Loucy (cell line): ENCODE data around the gene MACF1.
"Not testable (repeated sequence)": the region's sequence is repeated elsewhere in the genome, so short reads cannot be mapped to it uniquely, and the experiment has no call there.

Experiments
- H2AFZ ChIP-seq: fragments of 200-600 bp; sonication (generic); 2 replicates; pipeline ENCODE4 v1.6.0; 2016; ENCODE audit warnings: antibody characterized with exemption, mild to moderate bottlenecking, low read length, moderate library complexity
- H3F3A ChIP-seq: fragments of 200-600 bp; 2 replicates; pipeline ENCODE4 v1.6.0; 2016; ENCODE audit warnings: antibody characterized with exemption, low read depth, mild to moderate bottlenecking
- H3K27me3 ChIP-seq: fragments of 200-600 bp; sonication (generic); 2 replicates; pipeline ENCODE4 v1.6.1; 2014; ENCODE audit warnings: low read length, mild to moderate bottlenecking; ENCODE audit not compliant: insufficient read depth, poor library complexity, severe bottlenecking
- H3K36me3 ChIP-seq: fragments of 200-600 bp; sonication (generic); 2 replicates; pipeline ENCODE4 v1.6.1; 2016; ENCODE audit warnings: low read length; ENCODE audit not compliant: insufficient read depth
- H3K4me1 ChIP-seq: fragments of 200-600 bp; sonication (generic); 2 replicates; pipeline ENCODE4 v1.5.1; 2014; ENCODE audit warnings: low read length, mild to moderate bottlenecking; ENCODE audit not compliant: insufficient read depth, poor library complexity, severe bottlenecking
- H3K4me2 ChIP-seq: fragments of 200-600 bp; sonication (generic); 2 replicates; pipeline ENCODE4 v1.6.0; 2014; ENCODE audit warnings: antibody characterized with exemption, low read length, low read depth, mild to moderate bottlenecking; ENCODE audit not compliant: poor library complexity, severe bottlenecking
- H3K4me3 ChIP-seq: fragments of 200-600 bp; sonication (generic); 2 replicates; pipeline ENCODE4 v1.5.1; 2014; ENCODE audit warnings: low read length, mild to moderate bottlenecking, mixed read lengths; ENCODE audit not compliant: poor library complexity, severe bottlenecking
- H3K79me2 ChIP-seq: fragments of 200-600 bp; sonication (generic); 2 replicates; pipeline ENCODE4 v1.6.1; 2014; ENCODE audit warnings: low read length; ENCODE audit not compliant: insufficient read depth
- H3K9ac ChIP-seq: fragments of 200-600 bp; sonication (generic); 2 replicates; pipeline ENCODE4 v1.6.0; 2014; ENCODE audit warnings: mild to moderate bottlenecking, low read depth, low read length, moderate library complexity; ENCODE audit not compliant: poor library complexity, severe bottlenecking
- H3K9me2 ChIP-seq: fragments of 200-600 bp; sonication (generic); replicated peaks from 2 replicates; pipeline ENCODE4 v1.6.1; 2016; ENCODE audit warnings: low read depth, low read length, mixed read lengths
- H3K9me3 ChIP-seq: fragments of 200-600 bp; sonication (generic); 2 replicates; pipeline ENCODE4 v1.6.1; 2014; ENCODE audit warnings: mild to moderate bottlenecking, antibody characterized with exemption, low read length, low read depth; ENCODE audit not compliant: insufficient read depth
- H4K20me1 ChIP-seq: fragments of 200-600 bp; sonication (generic); 2 replicates; pipeline ENCODE4 v1.6.0; 2014; ENCODE audit warnings: antibody characterized with exemption, low read length, mild to moderate bottlenecking; ENCODE audit not compliant: insufficient read depth, poor library complexity, severe bottlenecking
- EZH2phosphoT487 ChIP-seq: fragments of 200-600 bp; IDR thresholded peaks from 2 replicates; pipeline ENCODE4 v1.6.1; 2018; ENCODE audit warnings: antibody characterized with exemption, mild to moderate bottlenecking, moderate library complexity, borderline replicate concordance
- TF ChIP-seq, protein P1 (sequence below): fragments of 200-600 bp; sonication (generic); conservative IDR thresholded peaks from 2 replicates; pipeline ENCODE4 v1.5.1; 2014; ENCODE audit warnings: mild to moderate bottlenecking, antibody characterized with exemption, low read length

Gene MACF1

GRCh38 chr1:39508857-39509305 lies 304.4 kb downstream of the MACF1 start:
- Histone ChIP-seq H3K79me2 (no peaks in the 10 kb centered on the region), H4K20me1 (no peaks in the 10 kb centered on the region), H3K9me3 (no peaks in the 10 kb centered on the region), H3F3A (no peaks in the 10 kb centered on the region), H3K27me3 (no peaks in the 10 kb centered on the region), H3K4me1 (peaks cover 6% of the 10 kb centered on the region), H2AFZ (no peak overlapping the region; the same call in 1 of the 2 replicates), H3K9ac (no peak overlapping the region), H3K9me2 (no peaks in the 10 kb centered on the region), H3K4me3 (peak overlapping the region; percentile 23), H3K36me3 (no peaks in the 10 kb centered on the region), H3K4me2 (peak overlapping the region; percentile 63)
- TF ChIP-seq, protein P1, sequence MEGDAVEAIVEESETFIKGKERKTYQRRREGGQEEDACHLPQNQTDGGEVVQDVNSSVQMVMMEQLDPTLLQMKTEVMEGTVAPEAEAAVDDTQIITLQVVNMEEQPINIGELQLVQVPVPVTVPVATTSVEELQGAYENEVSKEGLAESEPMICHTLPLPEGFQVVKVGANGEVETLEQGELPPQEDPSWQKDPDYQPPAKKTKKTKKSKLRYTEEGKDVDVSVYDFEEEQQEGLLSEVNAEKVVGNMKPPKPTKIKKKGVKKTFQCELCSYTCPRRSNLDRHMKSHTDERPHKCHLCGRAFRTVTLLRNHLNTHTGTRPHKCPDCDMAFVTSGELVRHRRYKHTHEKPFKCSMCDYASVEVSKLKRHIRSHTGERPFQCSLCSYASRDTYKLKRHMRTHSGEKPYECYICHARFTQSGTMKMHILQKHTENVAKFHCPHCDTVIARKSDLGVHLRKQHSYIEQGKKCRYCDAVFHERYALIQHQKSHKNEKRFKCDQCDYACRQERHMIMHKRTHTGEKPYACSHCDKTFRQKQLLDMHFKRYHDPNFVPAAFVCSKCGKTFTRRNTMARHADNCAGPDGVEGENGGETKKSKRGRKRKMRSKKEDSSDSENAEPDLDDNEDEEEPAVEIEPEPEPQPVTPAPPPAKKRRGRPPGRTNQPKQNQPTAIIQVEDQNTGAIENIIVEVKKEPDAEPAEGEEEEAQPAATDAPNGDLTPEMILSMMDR = no peak
- TF ChIP-seq EZH2phosphoT487 = no peak

DNA sequence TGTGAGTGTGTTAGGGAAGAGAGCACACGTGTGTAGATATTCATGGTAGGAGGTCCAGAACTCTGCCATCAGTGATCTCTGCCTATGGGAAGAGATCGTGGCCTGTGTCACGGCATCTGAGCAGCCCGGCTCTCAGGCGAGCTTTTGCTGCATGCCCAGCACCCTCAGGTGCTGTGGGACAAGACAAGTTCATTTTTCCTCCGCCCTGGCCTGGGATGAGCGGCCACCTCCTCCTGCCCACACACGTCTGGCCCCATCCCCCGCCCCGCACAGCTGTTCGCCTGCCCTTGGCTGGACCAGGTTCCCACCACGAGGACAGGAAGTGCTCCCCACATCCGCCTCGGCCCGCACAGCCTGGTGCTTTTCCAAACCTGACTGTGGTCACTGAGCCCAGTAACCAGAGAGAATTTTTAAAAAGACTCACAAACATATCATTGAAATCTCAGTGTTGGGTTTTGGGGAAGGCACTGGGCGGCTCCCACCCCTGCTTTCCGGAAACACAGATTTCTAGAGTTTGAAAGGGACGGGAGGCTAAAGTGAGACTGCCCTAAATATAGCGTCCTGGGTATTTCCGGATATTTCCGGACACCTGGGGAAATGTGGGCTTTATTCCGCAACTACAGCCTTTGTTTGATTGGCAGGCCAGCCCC lies 305.0 kb downstream of the MACF1 start:
- Histone ChIP-seq H3K4me2 (peak overlapping the region; percentile 63), H3K4me3 (peak overlapping the region; percentile 23), H3K9me3 (no peaks in the 10 kb centered on the region), H3K36me3 (no peaks in the 10 kb centered on the region), H4K20me1 (no peaks in the 10 kb centered on the region), H3K27me3 (no peaks in the 10 kb centered on the region), H3K4me1 (peaks cover 6% of the 10 kb centered on the region), H3K9me2 (no peaks in the 10 kb centered on the region), H3F3A (no peaks in the 10 kb centered on the region), H3K79me2 (no peaks in the 10 kb centered on the region), H2AFZ (no peak overlapping the region; the same call in 1 of the 2 replicates), H3K9ac (no peak overlapping the region)
- no peak for TF ChIP-seq EZH2phosphoT487
- TF ChIP-seq, protein P1 = no peak

DNA sequence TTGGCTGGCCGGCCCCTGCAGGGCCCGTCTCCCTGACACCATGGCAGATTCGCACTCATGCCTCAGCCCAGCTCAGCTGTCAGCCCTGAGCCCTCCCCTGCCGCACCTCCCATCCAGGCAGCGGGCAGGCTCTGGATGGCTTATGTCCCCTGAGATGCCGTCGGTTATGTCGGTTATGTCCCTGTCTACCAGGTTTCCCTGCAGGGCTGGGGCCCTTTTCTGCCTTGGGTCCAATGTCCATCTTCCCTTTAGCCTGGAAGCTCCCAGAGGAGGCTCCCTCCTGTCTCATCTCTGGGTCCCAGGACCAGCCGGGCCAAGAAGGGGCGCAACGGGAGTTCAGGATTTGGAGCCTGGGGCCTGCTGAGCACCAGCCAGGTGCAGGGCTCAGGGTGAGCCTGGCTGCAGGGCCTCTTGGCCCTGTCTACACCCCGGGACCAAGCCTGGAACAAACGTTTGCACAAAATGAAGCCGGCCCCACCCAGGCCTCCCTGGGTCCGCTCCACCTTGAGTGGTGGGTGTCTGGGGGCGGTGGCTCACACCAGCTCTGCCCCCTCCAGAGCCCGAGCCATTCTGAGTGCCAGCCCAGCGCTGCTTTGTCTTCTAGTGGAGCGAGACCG lies 306.2 kb downstream of the MACF1 start:
- not testable (repeated sequence) for H4K20me1 ChIP-seq, H3K9me2 ChIP-seq, H3K79me2 ChIP-seq, H3K9ac ChIP-seq, H3K27me3 ChIP-seq, H2AFZ ChIP-seq, H3F3A ChIP-seq, H3K36me3 ChIP-seq, H3K4me3 ChIP-seq, H3K4me1 ChIP-seq, H3K9me3 ChIP-seq, H3K4me2 ChIP-seq

- not testable (repeated sequence) for H3K9ac ChIP-seq, H3K36me3 ChIP-seq
Observed at GRCh38 chr1:39511477-39511876, 307.0 kb downstream of the MACF1 start.

GRCh38 chr1:39512234-39512847 lies 307.8 kb downstream of the MACF1 start:
- H3K4me3 ChIP-seq, H3K9me2 ChIP-seq, H2AFZ ChIP-seq, H4K20me1 ChIP-seq, H3K4me1 ChIP-seq, H3K4me2 ChIP-seq, H3K9ac ChIP-seq, H3K9me3 ChIP-seq, H3K27me3 ChIP-seq, H3K79me2 ChIP-seq, H3K36me3 ChIP-seq, H3F3A ChIP-seq: not testable (repeated sequence)

More at GRCh38 chr1:39511477-39511876, 307.0 kb downstream of the MACF1 start:
- H3K4me1 ChIP-seq, H3K79me2 ChIP-seq, H3K9me2 ChIP-seq, H2AFZ ChIP-seq, H3K4me3 ChIP-seq, H3K9me3 ChIP-seq, H4K20me1 ChIP-seq, H3K4me2 ChIP-seq, H3F3A ChIP-seq, H3K27me3 ChIP-seq: not testable (repeated sequence)
